D721Med (cell line): ENCODE data around the gene ASIC2.

ENCODE experiments used
- DNase-seq: peaks from one replicate; pipeline ENCODE4 v3.0.0; 2011; ENCODE audit warnings: low spot score; ENCODE audit not compliant: insufficient read length
- FAIRE-seq: peaks from 2 replicates; lab custom pipeline; 2011; peaks lifted over from hg19 to GRCh38; lab: Jason Lieb, UNC
- TF ChIP-seq, protein P1 (sequence below): IDR thresholded peaks from 2 replicates; pipeline ENCODE4 v1.5.1; 2012; ENCODE audit warnings: mild to moderate bottlenecking, control low read depth; ENCODE audit not compliant: insufficient read depth; ENCODE audit errors: missing control alignments

The ASIC2 gene

DNA sequence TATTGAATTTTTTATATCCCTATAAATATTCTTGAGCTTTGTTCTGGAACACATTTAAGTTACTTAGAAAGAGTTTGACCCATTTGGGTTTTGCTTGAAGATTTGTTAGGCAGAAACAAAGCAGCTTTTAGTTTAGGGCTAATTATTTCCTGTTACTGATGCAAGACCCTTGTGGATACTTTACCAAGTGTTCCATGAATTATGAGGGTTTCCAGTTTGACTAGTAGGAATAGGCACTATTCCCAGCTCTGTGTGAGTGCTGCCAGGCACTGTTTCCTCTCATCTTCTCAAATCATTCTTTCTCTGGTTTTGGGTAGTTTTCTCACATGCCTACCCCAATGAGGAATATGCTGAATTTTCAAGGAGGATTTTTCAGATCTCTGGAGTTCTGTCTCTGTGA, 221.4 kb downstream of the ASIC2 start:
- TF ChIP-seq, protein P1, sequence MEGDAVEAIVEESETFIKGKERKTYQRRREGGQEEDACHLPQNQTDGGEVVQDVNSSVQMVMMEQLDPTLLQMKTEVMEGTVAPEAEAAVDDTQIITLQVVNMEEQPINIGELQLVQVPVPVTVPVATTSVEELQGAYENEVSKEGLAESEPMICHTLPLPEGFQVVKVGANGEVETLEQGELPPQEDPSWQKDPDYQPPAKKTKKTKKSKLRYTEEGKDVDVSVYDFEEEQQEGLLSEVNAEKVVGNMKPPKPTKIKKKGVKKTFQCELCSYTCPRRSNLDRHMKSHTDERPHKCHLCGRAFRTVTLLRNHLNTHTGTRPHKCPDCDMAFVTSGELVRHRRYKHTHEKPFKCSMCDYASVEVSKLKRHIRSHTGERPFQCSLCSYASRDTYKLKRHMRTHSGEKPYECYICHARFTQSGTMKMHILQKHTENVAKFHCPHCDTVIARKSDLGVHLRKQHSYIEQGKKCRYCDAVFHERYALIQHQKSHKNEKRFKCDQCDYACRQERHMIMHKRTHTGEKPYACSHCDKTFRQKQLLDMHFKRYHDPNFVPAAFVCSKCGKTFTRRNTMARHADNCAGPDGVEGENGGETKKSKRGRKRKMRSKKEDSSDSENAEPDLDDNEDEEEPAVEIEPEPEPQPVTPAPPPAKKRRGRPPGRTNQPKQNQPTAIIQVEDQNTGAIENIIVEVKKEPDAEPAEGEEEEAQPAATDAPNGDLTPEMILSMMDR, result no peak
- DNase-seq (no peak), FAIRE-seq (no peak)

DNA sequence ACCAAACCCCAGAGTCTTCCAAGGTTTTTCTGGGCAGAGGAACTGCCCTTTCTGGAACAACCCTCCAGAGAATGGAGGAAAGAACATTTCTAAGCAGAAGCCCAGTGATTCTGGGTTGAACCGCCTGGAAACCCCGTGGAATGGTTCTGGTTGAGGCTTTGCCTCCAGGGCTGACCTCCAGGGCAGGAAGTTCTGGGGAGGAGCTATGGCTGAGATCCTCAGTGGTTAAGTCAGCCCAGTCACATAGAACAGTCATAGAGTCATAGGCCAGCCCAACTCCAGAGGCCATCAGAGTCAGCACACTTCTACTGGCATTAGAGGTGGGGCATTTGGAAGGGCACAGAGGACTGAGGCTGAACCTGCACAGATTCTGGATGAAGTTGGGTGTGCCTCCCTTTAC, 235.5 kb downstream of the ASIC2 start:
- DNase-seq (no peak), FAIRE-seq (no peak)
- TF ChIP-seq, protein P1, result no peak

DNA sequence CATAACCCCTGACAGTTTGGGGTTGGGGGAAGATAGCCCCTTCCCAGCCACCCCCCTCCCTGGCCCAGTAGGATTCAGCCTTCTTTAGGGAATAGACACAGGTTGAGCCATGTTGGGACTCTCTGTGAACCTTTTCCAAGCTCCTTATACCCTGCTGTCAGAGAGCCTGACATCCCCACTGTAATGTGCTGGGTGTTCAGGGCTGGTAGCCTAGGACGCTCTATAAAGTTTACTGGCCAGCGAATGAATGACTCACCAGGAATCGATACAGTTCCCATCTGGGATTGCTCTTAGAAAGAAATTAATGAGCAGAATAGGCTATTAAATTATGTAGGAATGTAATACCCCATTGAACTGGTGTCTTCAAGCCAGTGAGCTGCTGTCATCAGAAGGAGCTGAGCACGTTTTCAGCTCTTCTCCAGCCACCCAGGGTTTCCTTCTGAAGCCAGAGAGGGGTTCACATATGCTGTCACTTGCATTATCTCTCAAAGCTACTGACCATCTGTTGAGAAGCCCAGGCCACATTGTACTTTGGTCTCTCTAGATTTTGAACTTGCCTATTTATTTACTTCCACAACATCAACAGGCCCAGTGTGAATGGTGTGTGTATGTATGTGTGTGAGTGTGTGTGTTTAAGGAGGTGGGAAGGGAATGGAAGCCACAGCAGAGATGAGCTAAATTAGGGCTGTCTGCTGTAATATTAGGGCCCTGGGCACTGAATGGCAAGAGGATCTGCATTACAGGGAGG, 236.5 kb downstream of the ASIC2 start:
- DNase-seq (no peak), FAIRE-seq (no peak)
- TF ChIP-seq, protein P1, result no peak

DNA sequence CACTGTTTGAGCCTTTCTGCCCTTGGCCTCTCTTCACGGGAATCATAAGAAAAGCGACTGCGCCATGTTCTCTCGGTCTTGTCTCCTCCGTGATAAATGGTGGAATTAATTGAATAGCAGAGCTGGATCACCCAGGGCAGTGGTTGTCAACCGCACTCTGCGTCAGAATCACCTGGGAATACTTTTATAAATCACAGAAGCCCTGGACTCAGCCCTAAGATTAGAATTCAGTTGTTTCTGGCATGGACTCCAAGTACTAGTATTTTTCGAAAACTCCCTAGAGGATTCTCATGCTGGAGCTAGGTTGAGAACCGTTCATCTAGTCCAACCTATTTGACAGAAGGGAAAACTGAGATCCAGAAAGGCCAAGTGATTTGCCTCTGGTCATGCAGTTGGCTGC, 237.3 kb downstream of the ASIC2 start:
- TF ChIP-seq, protein P1, result no peak
- FAIRE-seq (no peak), DNase-seq (no peak)

DNA sequence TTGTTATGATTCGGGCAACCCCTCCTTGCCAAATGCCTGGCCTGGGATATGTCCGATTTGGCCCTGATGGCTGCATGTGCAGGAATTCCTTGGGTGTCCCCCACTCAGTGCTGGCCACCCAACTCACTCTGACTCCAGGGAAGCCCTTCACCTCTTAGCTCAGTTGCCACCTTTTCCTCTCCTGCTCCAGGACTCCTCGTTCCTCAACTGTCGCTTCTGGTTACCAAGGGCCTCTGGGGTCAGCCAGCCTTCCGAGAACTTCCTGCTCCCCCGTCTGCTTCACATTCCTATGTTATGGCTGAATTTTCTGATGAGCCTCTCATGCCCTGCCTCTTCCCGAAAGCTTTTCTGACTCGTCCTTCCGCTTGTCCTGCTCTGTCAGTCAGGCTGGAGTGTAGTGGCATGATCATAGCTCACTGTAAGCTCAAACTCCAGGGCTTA, 237.9 kb downstream of the ASIC2 start:
- DNase-seq (no peak), FAIRE-seq (no peak)
- TF ChIP-seq, protein P1, result no peak

DNA sequence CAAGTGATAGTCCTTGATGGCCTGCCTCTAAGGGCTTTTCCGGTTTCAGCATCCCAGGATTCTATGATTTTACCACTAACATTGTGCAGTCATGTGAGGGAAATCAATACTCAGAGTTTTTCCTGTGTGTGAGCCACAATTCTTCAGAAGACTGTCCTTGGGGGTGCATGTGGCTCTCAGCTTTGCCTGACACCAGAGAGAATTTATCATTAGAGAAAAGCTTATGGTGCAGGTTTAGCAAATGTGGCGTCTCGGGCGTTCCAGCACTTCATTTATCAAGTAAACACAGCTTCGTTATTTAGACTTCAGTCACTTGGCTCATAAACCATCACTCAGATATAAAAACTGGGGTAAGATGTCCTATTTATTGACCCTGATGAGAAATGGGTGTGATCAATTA, 238.7 kb downstream of the ASIC2 start:
- no peak for FAIRE-seq
- DNase-seq, result no peak
- TF ChIP-seq, protein P1, result no peak

DNA sequence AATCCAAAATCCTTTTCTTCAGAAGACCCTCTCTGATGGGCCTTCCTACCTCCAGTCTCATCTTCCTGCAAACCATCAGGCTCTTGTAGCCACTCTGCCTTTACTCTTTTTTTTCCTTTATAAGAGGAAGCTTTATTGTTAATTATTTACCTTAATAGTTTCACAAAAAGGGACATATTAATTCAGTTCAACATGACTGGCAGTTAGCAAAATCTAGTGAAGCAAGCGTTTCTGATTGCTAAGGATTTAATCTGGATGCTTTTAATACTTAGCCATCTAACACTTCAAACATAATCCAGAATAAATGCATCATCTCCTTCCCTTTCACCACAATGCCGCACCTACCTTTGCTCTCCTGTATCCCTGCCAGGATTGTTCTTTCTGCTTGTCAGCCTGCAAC, 239.4 kb downstream of the ASIC2 start:
- TF ChIP-seq, protein P1, result no peak
- FAIRE-seq (no peak), DNase-seq (no peak)
